Urothelium cell line (cell line): ENCODE data around the gene TMEM201.

Experiments used
- DNase-seq: peaks from one replicate; pipeline ENCODE4 v3.0.0; 2011; ENCODE audit warnings: low spot score, mixed read lengths
- FAIRE-seq: peaks from 2 replicates; lab custom pipeline; 2011; peaks lifted over from hg19 to GRCh38; lab: Jason Lieb, UNC

Gene TMEM201

DNA sequence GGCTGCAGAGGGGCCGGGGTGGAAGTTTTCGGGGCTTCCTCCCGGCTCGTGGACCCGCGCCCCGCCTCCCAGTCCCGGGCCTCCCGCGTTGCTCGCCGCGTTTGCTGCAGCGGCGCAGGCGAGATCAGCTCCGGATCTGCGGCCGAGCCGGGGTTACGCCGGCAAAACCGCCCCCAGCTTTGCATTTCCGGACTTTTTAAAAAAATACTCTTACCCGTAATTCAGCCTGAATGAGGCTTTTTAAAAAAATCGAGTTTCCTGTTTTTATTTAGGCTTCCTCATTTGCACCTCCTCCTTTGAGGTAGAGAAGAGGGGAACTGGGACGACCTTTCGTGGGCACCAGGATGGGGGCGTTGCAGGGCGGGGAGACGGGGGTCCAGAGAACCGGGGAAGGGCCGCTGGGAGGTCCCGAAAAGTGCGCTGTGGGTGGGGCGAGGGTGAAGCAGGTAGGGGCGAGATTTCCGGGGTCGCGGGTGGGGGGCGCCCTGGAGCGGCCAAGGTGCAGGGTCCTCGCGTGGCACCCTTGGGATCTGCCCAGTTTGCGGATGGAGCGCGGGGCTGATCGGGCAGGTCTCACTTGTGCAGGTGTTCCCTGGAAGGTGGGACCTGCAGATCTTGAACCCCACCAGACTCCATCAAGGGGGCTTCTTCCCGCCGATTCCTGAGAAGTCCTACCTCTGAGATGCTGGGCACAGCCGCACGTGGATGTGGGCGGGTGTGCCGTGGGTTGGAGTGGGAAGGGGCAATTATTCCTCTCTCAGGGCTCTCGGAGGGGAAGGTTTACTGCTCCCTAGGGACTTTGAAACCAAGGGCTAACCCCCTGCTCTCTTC lies 63.9 kb downstream of the TMEM201 start:
- FAIRE-seq (no peak), DNase-seq (no peak)

DNA sequence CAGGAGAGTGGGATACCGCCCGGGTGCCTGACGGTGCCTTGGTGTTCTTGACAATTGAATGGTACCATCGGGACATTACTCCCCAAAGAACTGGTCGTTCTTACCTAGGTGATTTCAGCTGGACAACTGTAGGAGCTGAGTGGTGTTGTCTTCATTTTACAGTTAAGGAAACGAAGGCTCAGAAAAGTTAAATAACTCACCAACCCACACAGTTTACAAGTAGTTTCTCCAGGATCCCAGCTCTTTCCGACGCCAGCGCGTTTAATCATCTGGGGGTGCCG lies 64.4 kb downstream of the TMEM201 start:
- FAIRE-seq = no peak
- no peak for DNase-seq

DNA sequence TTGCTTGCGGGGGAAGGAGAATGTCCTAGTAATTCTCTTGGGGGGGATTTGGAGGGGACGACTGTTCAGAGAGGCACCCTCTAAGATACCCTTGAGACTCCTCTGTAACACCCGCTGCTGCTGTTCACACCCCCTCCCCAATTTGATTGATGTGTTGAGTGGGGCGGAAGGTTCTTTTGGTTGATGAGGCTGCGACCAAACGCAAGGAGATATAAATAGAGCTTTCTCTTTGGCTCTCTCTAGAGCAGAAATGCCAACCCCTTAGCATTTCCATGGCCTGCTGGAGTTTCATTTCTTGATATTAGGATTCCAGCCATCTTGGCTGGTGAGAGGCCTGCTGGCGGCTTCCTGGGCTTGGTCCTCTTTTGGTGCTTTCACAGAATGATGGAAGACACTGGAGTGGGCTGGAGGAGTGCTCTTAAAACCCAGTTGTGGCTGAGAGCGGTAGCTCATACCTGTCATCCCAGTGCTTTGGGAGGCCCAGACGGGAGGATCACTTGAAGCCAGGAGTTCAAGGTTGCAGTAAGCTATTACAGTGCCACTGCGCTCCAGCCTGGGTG lies 64.9 kb downstream of the TMEM201 start:
- FAIRE-seq (no peak), DNase-seq (no peak)

DNA sequence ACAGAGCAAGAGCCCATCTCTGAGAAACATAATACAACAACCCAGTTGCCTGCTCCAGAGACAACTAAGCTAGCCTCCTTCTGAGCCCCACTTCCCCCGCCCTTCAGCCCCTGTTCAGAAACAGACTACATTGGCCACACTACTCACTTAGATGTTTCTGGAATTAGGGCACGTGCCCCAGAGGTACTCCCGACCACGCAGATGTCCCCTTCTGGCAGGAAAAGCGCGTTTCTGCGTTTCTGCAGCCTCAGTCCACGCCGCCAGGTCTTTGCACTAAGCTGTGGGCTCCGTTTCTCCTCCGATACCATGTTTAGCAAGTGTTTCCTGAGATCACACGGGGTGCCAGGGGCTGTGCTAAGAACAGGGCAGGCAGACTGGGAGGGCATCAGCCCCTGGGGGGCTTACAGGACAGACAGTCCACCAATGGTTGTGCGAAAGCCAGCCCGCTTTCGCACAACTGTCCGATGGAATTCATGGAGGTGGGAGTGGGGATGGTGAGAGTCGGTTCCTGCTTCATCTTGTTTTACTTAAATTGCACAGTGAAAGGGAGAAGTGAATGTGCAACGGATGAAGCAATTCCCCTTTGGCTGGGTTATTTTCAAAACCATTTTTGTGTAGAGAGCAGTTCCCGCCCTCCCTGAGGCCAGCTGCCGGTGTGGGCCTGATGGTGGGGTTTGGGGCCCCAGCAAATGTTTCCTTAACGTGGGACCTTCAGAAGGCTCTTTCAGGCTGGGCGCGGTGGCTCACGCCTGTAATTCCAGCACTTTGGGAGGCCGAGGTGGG lies 65.5 kb downstream of the TMEM201 start:
- no peak for FAIRE-seq
- DNase-seq = no peak

DNA sequence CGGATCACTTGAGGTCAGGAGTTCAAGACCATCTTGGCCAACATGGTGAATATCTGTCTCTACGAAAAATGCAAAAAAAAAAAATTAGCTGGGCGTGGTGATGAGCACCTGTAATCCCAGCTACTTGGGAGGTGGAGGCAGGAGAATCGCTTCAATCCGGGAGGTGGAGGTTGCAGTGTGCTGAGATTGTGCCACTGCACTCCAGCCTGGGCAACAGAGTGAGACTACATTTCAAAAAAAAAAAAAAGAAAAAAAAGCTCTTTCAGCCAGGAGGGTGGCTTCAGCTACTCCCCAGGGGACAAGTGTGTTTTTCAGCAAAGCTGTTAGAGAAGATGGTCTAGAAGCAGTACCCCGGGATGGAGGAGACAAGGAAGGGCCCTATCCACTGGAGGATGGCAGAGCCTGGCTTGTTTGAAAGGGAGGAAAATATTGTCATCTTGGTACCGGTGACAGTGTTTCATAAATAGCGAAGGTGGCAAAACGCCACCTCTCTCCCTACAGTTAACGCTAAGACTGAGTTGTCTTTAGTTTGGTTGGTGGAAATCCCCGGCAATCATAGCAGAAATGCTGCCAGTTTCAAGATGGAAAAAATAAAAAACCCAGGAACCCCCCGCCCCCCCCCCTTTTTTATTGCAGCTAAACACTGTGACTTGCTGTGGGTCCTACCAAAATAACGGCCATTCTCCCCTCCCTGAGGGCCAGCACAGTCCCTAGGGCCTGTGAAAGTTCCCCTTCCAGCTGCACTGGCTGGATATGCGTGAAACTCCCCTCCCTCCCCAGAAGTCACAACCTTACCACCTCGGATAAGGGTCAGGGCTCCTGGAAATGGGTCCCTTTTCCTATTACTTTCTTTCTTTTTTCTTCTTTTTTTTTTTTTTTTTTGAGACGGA lies 66.4 kb downstream of the TMEM201 start:
- DNase-seq = no peak
- FAIRE-seq = no peak

DNA sequence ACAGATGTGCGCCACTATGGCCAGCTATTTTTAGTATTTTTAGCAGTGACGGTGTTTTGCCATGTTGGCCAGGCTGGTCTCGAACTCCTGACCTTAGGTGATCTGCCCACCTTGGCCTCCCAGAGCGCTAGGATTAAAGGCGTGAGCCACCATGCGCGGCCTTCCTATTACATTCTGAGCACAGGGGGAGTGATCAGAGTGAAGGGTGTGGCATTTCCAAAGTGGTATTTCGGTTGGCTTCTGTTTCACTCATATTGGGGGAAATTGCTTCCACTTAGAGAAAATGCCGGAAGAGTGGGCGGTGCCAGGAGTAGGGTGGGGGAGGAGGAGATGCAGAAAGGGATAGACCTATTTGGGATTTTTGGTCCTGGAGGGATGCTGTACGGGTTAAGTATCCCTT lies 67.1 kb downstream of the TMEM201 start:
- no peak for FAIRE-seq
- DNase-seq = no peak

DNA sequence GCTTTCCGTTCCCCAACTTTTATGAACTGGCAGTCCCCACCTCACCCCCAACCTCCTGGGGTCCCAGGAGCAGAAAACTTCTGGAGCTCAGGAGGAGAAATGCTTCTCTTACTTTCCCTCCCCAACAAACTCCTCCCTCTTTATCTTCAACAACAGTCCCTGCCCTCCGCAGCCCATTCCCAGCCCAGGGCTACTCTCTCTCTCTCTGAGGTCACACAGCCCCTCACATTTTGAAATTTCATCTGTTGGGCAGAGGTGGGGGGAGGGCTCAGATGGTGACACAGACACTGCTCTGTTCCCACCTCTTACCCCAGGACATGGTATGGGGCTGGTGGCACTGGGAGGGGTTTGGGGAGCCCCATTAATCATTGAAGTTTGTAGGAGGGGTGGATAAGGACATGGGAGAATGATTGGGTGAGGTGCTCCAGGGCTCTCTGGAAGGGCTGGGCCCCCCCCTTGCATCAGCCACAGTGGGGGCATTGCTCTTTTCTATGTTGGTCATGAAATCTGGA lies 68.9 kb downstream of the TMEM201 start:
- no peak for FAIRE-seq
- no peak for DNase-seq

DNA sequence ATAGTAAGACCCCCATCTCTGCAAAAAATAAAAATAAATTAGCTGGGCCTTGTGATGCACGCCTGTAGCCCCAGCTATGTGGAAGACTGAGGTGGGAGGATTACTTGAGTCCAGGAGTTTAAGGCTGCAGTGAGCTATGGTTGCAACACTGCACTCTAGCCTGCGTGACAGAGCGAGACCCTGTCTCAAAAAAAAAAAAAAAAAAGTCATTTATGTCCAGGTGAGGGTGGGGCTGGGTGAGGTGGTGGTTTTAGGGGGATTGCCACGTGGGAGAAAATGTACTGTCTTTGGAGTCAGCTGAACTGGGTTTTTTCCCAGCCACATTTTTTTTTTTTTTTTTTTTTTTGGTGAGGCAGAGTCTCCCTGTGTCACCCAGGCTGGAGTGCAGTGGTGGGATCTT lies 69.5 kb downstream of the TMEM201 start:
- no peak for DNase-seq
- FAIRE-seq = no peak

DNA sequence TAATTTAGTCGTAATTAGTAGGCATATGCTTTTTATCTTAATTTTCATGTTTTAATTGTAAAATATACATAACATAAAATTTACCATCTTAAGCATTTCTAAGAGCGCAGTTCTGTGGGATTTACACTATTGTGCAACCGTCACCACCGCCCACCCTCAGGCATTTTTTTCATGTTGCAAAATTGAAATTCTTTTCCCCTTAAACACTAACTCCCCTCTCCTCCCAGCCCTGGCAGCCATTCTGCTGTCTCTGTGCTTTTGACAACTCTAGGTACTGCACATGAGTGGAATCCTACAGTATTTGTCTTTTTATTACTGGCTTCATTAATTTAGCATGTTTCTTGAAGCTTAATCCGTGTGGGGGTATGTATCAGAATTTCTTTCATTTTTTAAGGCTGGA lies 70.6 kb downstream of the TMEM201 start:
- FAIRE-seq = no peak
- no peak for DNase-seq

DNA sequence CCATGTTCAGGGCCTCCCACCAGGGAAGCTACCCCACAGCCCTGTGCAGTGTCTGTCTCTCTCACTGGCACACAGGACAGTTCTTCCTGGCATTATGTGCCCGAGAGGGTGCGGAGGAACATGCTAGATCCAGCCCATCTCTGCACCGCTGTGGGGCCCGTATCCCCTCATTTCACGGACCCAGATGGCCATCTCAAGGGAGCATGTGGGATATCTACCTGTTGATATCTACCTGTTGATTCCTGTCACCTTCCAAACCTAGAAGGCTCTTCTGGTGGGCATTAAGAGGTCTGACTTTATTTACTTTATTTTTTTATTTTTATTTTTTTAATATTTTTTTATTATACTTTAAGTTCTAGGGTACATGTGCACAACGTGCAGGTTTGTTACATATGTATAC lies 74.5 kb downstream of the TMEM201 start:
- FAIRE-seq = no peak

More for the DNA sequence above, 74.5 kb downstream of the TMEM201 start:
- no peak for DNase-seq
